Naive B cell (primary cell): ENCODE results near the gene PCIF1. TPM values are rescaled to one million over a fixed set of nuclear protein-coding genes. Genes with fewer than 3 reads are reported as not detected.

Source experiments
- ATAC-seq, 2 donors: fragments of 150-1000 bp; cut with Tn5 transposase; 2 replicates each; pipeline ENCODE4 v1.10.0; 2021; ENCODE audit warnings: low read depth in 2 of 2, mild to moderate bottlenecking in 2 of 2, moderate library complexity in 2 of 2
- DNase-seq: peaks from one replicate; pipeline ENCODE4 v3.0.0; 2022
- H3K27ac Mint-ChIP-seq, 6 donors: one replicate each; pipeline ENCODE4 v1.8.0; 2020 to 2022; ENCODE audit warnings: mild to moderate bottlenecking in 6 of 6, mixed read lengths in 6 of 6, moderate library complexity in 5 of 6, inconsistent platforms in 2 of 6
- H3K27me3 Mint-ChIP-seq, 3 donors: one replicate each; pipeline ENCODE4 v1.8.0; 2021 to 2022; ENCODE audit warnings: mixed read lengths in 3 of 3, mild to moderate bottlenecking in 1 of 3
- H3K36me3 Mint-ChIP-seq, 2 donors: one replicate each; pipeline ENCODE4 v1.8.0; 2020 to 2022; ENCODE audit warnings: mixed read lengths in 2 of 2, inconsistent platforms in 1 of 2, mild to moderate bottlenecking in 1 of 2
- H3K4me1 Mint-ChIP-seq, 3 donors: one replicate each; pipeline ENCODE4 v1.8.0; 2020 to 2022; ENCODE audit warnings: mixed read lengths in 3 of 3, inconsistent platforms in 1 of 3, mild to moderate bottlenecking in 1 of 3, moderate library complexity in 1 of 3
- H3K4me3 Mint-ChIP-seq, 8 donors: one replicate each; pipeline ENCODE4 v1.8.0; 2020 to 2022; ENCODE audit warnings: mild to moderate bottlenecking in 8 of 8, mixed read lengths in 8 of 8, moderate library complexity in 8 of 8, inconsistent platforms in 2 of 8
- H3K9me3 Mint-ChIP-seq, 7 donors: one replicate each; pipeline ENCODE4 v1.8.0; 2020 to 2022; ENCODE audit warnings: mixed read lengths in 7 of 7, mild to moderate bottlenecking in 5 of 7, inconsistent platforms in 2 of 7, moderate library complexity in 1 of 7
- polyA plus RNA-seq, 6 donors: library from polyadenylated mRNA; unstranded; fragments of 300-500 nt; fragmentation: Illumina TruSeq; gene quantifications; one replicate each; pipeline ENCODE4 v1.2.3, GENCODE V29; 2021; ENCODE audit warnings: low read depth in 6 of 6

The PCIF1 gene
- polyA plus RNA-seq, 6 donors from 2014 or later, result 76.3 to 123 (median 91.4) TPM

GRCh38 chr20:45964006-45964400, 29.5 kb downstream of the PCIF1 start:
- peaks cover 0 to 2% (median 0%) of the 10 kb centered on the region in 7 donors for H3K9me3 Mint-ChIP-seq
- ATAC-seq, result no peak
- no peaks in the 10 kb centered on the region for H3K4me1 Mint-ChIP-seq
- no peak overlapping the region for H3K4me3 Mint-ChIP-seq
- no peaks in the 10 kb centered on the region for H3K27me3 Mint-ChIP-seq
- DNase-seq, result no peak
- peak overlapping the region in 1 of 6 donors; percentile 26 for H3K27ac Mint-ChIP-seq
- H3K36me3 Mint-ChIP-seq, result peaks cover 14 to 18% of the 10 kb centered on the region in 2 donors

GRCh38 chr20:45965169-45966002, 30.9 kb downstream of the PCIF1 start:
- H3K27me3 Mint-ChIP-seq, result no peaks in the 10 kb centered on the region
- DNase-seq (no peak), ATAC-seq (peak in 1 of 2 donors; percentile 10)
- H3K4me3 Mint-ChIP-seq, result peak overlapping the region in 1 of 8 donors; percentile 25
- peak overlapping the region in 3 of 6 donors; percentile 12 to 63 (median 47) for H3K27ac Mint-ChIP-seq
- peaks cover 0 to 2% (median 0%) of the 10 kb centered on the region in 7 donors for H3K9me3 Mint-ChIP-seq
- peaks cover 12 to 13% (median 13%) of the 10 kb centered on the region in 3 donors for H3K4me1 Mint-ChIP-seq
- H3K36me3 Mint-ChIP-seq, result peaks cover 6 to 8% of the 10 kb centered on the region in 2 donors

GRCh38 chr20:45967551-45968080, 33.1 kb downstream of the PCIF1 start:
- Mint-ChIP-seq H3K27ac (peak overlapping the region in 1 of 6 donors; percentile 7), H3K4me3 (no peak overlapping the region), H3K4me1 (peaks cover 21 to 28% (median 22%) of the 10 kb centered on the region in 3 donors), H3K36me3 (peaks cover 6 to 14% of the 10 kb centered on the region in 2 donors), H3K27me3 (no peaks in the 10 kb centered on the region), H3K9me3 (peaks cover 0 to 3% (median 0%) of the 10 kb centered on the region in 7 donors)
- ATAC-seq, result no peak
- DNase-seq, result no peak

- no peaks in the 10 kb centered on the region for H3K27me3 Mint-ChIP-seq
These were observed 33.7 kb downstream of the PCIF1 start for GRCh38 chr20:45968081-45968671.

GRCh38 chr20:45968801-45969711, 34.6 kb downstream of the PCIF1 start:
- ATAC-seq (no peak), DNase-seq (no peak)
- Mint-ChIP-seq H3K27ac (peak overlapping the region in 2 of 6 donors; percentile 32 to 37), H3K9me3 (peaks cover 0 to 4% (median 0%) of the 10 kb centered on the region in 7 donors), H3K36me3 (peaks cover 6 to 11% of the 10 kb centered on the region in 2 donors), H3K4me3 (peak overlapping the region in 4 of 8 donors; percentile 5 to 94 (median 50)), H3K4me1 (peaks cover 23 to 30% (median 27%) of the 10 kb centered on the region in 3 donors), H3K27me3 (no peaks in the 10 kb centered on the region)

More at GRCh38 chr20:45968081-45968671, 33.7 kb downstream of the PCIF1 start:
- Mint-ChIP-seq H3K27ac (peak overlapping the region in 1 of 6 donors; percentile 7), H3K36me3 (peaks cover 6 to 12% of the 10 kb centered on the region in 2 donors), H3K4me1 (peaks cover 23 to 30% (median 26%) of the 10 kb centered on the region in 3 donors), H3K9me3 (peaks cover 0 to 4% (median 0%) of the 10 kb centered on the region in 7 donors), H3K4me3 (peak overlapping the region in 1 of 8 donors; percentile 5)
- DNase-seq (no peak), ATAC-seq (no peak)

GRCh38 chr20:45969712-45970634, 35.5 kb downstream of the PCIF1 start:
- DNase-seq (no peak), ATAC-seq (no peak)
- Mint-ChIP-seq H3K27me3 (no peaks in the 10 kb centered on the region), H3K4me3 (peak overlapping the region; percentile 89 to 99 (median 95)), H3K36me3 (peaks cover 6 to 11% of the 10 kb centered on the region in 2 donors), H3K27ac (peak overlapping the region; percentile 37 to 100 (median 87)), H3K9me3 (peaks cover 0 to 4% (median 0%) of the 10 kb centered on the region in 7 donors), H3K4me1 (peaks cover 23 to 30% (median 30%) of the 10 kb centered on the region in 3 donors)

- Mint-ChIP-seq H3K27ac (peak overlapping the region; percentile 56 to 100 (median 97)), H3K36me3 (peaks cover 6 to 8% of the 10 kb centered on the region in 2 donors), H3K4me1 (peaks cover 23 to 31% (median 30%) of the 10 kb centered on the region in 3 donors), H3K4me3 (peak overlapping the region; percentile 89 to 99 (median 95)), H3K27me3 (peaks cover 0 to 2% (median 0%) of the 10 kb centered on the region in 3 donors), H3K9me3 (peaks cover 0 to 4% (median 0%) of the 10 kb centered on the region in 7 donors)
- ATAC-seq (no peak), DNase-seq (peak; percentile 33)
These were observed 36.4 kb downstream of the PCIF1 start for GRCh38 chr20:45970646-45971424.

GRCh38 chr20:45971425-45971674, 36.9 kb downstream of the PCIF1 start:
- Mint-ChIP-seq H3K9me3 (peaks cover 0 to 4% (median 0%) of the 10 kb centered on the region in 7 donors), H3K4me1 (peaks cover 23 to 31% (median 30%) of the 10 kb centered on the region in 3 donors), H3K4me3 (peak overlapping the region; percentile 89 to 99 (median 95)), H3K36me3 (peaks cover 6 to 7% of the 10 kb centered on the region in 2 donors), H3K27me3 (peaks cover 0 to 7% (median 3%) of the 10 kb centered on the region in 3 donors), H3K27ac (peak overlapping the region in 5 of 6 donors; percentile 56 to 100 (median 100))
- DNase-seq, result no peak
- ATAC-seq, result peak; percentile 8 to 9

- H3K9me3 Mint-ChIP-seq, result peaks cover 0 to 4% (median 0%) of the 10 kb centered on the region in 7 donors
- peaks cover 0 to 9% (median 3%) of the 10 kb centered on the region in 3 donors for H3K27me3 Mint-ChIP-seq
- peak within 1 kb of the TSS; percentile 100 for H3K27ac Mint-ChIP-seq
- peaks cover 23 to 31% (median 30%) of the 10 kb centered on the region in 3 donors for H3K4me1 Mint-ChIP-seq
- ATAC-seq (peak; percentile 80 to 81), DNase-seq (peak; percentile 96)
- H3K4me3 Mint-ChIP-seq, result peak within 1 kb of the TSS; percentile 89 to 99 (median 95)
- peaks cover 6 to 7% of the 10 kb centered on the region in 2 donors for H3K36me3 Mint-ChIP-seq
These were observed 37.4 kb downstream of the PCIF1 start, which contains the start of gene ZNF335 for GRCh38 chr20:45971675-45972499. ZNF335 (minus strand) TSS chr20:45972203; CDS start chr20:45971410, 793 bp downstream.

- peak overlapping the region; percentile 89 to 99 (median 95) for H3K4me3 Mint-ChIP-seq
- H3K4me1 Mint-ChIP-seq, result peaks cover 23 to 31% (median 30%) of the 10 kb centered on the region in 3 donors
- DNase-seq, result no peak
- peak overlapping the region; percentile 100 for H3K27ac Mint-ChIP-seq
- H3K36me3 Mint-ChIP-seq, result peaks cover 0 to 7% of the 10 kb centered on the region in 2 donors
- H3K9me3 Mint-ChIP-seq, result peaks cover 0 to 4% (median 0%) of the 10 kb centered on the region in 7 donors
- no peak for ATAC-seq
- peaks cover 0 to 12% (median 3%) of the 10 kb centered on the region in 3 donors for H3K27me3 Mint-ChIP-seq
These were observed 38.2 kb downstream of the PCIF1 start for GRCh38 chr20:45972500-45973183.
